ENCODE results near the gene IPO4. TPM values are rescaled to one million over a fixed set of nuclear protein-coding genes. Genes with fewer than 3 reads are reported as not detected.

IPO4 gene
- total and polyA plus RNA-seq, 2 of the 8 experiments (the other 6 are each of a cell fraction or from before 2014, with no cell fraction given), result 55.5 to 108 TPM

DNA sequence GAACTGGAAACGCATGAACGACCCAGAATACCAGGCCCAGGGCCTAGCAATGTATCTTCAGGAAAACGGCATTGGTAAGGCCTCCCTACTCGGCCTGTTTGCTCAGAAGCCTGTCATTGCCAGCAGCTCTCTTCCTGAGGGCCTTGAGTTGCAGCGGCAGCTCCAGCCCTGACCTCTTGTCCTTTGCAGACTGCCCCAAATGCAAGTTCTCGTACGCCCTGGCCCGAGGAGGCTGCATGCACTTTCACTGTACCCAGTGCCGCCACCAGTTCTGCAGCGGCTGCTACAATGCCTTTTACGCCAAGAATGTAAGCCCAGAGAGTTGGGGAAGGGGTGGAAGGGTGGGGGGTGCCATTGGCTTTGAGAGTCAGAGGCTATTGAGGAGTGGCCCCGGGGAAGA is 31.3 kb downstream of the IPO4 start (continued):
- TF ChIP-seq, protein P1, sequence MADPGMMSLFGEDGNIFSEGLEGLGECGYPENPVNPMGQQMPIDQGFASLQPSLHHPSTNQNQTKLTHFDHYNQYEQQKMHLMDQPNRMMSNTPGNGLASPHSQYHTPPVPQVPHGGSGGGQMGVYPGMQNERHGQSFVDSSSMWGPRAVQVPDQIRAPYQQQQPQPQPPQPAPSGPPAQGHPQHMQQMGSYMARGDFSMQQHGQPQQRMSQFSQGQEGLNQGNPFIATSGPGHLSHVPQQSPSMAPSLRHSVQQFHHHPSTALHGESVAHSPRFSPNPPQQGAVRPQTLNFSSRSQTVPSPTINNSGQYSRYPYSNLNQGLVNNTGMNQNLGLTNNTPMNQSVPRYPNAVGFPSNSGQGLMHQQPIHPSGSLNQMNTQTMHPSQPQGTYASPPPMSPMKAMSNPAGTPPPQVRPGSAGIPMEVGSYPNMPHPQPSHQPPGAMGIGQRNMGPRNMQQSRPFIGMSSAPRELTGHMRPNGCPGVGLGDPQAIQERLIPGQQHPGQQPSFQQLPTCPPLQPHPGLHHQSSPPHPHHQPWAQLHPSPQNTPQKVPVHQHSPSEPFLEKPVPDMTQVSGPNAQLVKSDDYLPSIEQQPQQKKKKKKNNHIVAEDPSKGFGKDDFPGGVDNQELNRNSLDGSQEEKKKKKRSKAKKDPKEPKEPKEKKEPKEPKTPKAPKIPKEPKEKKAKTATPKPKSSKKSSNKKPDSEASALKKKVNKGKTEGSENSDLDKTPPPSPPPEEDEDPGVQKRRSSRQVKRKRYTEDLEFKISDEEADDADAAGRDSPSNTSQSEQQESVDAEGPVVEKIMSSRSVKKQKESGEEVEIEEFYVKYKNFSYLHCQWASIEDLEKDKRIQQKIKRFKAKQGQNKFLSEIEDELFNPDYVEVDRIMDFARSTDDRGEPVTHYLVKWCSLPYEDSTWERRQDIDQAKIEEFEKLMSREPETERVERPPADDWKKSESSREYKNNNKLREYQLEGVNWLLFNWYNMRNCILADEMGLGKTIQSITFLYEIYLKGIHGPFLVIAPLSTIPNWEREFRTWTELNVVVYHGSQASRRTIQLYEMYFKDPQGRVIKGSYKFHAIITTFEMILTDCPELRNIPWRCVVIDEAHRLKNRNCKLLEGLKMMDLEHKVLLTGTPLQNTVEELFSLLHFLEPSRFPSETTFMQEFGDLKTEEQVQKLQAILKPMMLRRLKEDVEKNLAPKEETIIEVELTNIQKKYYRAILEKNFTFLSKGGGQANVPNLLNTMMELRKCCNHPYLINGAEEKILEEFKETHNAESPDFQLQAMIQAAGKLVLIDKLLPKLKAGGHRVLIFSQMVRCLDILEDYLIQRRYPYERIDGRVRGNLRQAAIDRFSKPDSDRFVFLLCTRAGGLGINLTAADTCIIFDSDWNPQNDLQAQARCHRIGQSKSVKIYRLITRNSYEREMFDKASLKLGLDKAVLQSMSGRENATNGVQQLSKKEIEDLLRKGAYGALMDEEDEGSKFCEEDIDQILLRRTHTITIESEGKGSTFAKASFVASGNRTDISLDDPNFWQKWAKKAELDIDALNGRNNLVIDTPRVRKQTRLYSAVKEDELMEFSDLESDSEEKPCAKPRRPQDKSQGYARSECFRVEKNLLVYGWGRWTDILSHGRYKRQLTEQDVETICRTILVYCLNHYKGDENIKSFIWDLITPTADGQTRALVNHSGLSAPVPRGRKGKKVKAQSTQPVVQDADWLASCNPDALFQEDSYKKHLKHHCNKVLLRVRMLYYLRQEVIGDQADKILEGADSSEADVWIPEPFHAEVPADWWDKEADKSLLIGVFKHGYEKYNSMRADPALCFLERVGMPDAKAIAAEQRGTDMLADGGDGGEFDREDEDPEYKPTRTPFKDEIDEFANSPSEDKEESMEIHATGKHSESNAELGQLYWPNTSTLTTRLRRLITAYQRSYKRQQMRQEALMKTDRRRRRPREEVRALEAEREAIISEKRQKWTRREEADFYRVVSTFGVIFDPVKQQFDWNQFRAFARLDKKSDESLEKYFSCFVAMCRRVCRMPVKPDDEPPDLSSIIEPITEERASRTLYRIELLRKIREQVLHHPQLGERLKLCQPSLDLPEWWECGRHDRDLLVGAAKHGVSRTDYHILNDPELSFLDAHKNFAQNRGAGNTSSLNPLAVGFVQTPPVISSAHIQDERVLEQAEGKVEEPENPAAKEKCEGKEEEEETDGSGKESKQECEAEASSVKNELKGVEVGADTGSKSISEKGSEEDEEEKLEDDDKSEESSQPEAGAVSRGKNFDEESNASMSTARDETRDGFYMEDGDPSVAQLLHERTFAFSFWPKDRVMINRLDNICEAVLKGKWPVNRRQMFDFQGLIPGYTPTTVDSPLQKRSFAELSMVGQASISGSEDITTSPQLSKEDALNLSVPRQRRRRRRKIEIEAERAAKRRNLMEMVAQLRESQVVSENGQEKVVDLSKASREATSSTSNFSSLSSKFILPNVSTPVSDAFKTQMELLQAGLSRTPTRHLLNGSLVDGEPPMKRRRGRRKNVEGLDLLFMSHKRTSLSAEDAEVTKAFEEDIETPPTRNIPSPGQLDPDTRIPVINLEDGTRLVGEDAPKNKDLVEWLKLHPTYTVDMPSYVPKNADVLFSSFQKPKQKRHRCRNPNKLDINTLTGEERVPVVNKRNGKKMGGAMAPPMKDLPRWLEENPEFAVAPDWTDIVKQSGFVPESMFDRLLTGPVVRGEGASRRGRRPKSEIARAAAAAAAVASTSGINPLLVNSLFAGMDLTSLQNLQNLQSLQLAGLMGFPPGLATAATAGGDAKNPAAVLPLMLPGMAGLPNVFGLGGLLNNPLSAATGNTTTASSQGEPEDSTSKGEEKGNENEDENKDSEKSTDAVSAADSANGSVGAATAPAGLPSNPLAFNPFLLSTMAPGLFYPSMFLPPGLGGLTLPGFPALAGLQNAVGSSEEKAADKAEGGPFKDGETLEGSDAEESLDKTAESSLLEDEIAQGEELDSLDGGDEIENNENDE (IDR thresholded peaks at IDR 0.05; ENCODE audit: insufficient replicate concordance, low read length), result no peak
- TF ChIP-seq BCL11A (IDR thresholded peaks at IDR 0.05; ENCODE audit: low read depth in 2 of 2, low read length in 2 of 2), result no peak
- no peak for TF ChIP-seq SP1 (IDR thresholded peaks at IDR 0.05; ENCODE audit: low read depth, low read length)
- no peak for TF ChIP-seq RFX5 (IDR thresholded peaks at IDR 0.05; ENCODE audit: borderline replicate concordance, low read depth, low read length)
- TF ChIP-seq HDAC2 (IDR thresholded peaks at IDR 0.05; ENCODE audit: borderline replicate concordance in 1 of 2, low read depth in 2 of 2, low read length in 2 of 2), result no peak
- TF ChIP-seq, protein P2, sequence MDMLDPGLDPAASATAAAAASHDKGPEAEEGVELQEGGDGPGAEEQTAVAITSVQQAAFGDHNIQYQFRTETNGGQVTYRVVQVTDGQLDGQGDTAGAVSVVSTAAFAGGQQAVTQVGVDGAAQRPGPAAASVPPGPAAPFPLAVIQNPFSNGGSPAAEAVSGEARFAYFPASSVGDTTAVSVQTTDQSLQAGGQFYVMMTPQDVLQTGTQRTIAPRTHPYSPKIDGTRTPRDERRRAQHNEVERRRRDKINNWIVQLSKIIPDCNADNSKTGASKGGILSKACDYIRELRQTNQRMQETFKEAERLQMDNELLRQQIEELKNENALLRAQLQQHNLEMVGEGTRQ (IDR thresholded peaks at IDR 0.05; ENCODE audit: low read length), result no peak
- TF ChIP-seq ZNF274 (IDR thresholded peaks at IDR 0.05; ENCODE audit: borderline replicate concordance, extremely low read depth, low read length), result no peak
- TF ChIP-seq SP2 (IDR thresholded peaks at IDR 0.05; ENCODE audit: low read length), result no peak

All from H1 (cell line).